A549 (cell line): ENCODE results near the gene ANXA2.

Source experiments
- POLR2A ChIP-seq: IDR thresholded peaks from 2 replicates; pipeline ENCODE4 v1.6.1; 2012; ENCODE audit warnings: mild to moderate bottlenecking, low read length
- TF ChIP-seq, protein P1 (sequence below): fragments of 450-650 bp; IDR thresholded peaks from 2 replicates; pipeline ENCODE4 v1.6.1; 2014; ENCODE audit warnings: antibody characterized with exemption
- TF ChIP-seq, protein P2 (sequence below): fragments of 250-450 bp; sonication (Bioruptor Pico); IDR thresholded peaks from 2 replicates; pipeline ENCODE4 v1.5.0; 2020; ENCODE audit warnings: low read depth, mild to moderate bottlenecking, moderate library complexity
- TF ChIP-seq, protein P3 (sequence below): fragments of >200 bp; sonication (Bioruptor Twin); formaldehyde crosslinking; IDR thresholded peaks from 3 replicates; pipeline ENCODE4 v1.5.1; 2016

DNA sequence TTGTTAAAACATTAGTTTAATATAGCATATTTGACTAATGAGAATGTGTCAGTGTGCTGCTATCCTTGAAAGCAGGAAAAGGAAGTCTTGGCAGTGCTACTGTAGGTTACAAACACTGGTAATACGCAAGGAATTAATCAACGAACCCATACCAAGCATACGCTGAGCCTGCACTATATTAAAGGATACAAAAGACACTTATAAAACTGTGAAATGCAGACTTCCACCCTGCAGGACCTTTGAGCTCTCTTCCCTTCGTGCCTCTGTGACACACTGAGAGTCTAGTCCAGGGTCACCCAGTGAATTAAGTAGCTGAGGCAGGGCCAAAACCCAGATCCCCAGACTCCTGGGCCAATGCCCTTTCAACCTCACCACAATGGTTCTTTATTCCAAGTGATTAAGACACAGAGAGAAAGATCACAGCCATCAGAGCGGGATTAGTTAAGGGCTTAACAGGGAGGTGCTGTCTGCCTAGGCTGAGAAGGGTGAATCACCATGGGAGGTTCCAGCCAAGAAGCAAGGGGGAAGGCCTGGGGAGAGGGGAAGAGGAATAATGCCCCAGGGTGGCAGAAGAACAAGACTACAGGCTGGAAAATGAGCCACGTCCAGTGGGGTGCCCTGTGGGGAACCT lies 6.8 kb downstream of the ANXA2 start:
- TF ChIP-seq, protein P1, sequence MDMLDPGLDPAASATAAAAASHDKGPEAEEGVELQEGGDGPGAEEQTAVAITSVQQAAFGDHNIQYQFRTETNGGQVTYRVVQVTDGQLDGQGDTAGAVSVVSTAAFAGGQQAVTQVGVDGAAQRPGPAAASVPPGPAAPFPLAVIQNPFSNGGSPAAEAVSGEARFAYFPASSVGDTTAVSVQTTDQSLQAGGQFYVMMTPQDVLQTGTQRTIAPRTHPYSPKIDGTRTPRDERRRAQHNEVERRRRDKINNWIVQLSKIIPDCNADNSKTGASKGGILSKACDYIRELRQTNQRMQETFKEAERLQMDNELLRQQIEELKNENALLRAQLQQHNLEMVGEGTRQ: no peak
- no peak for TF ChIP-seq POLR2A
- TF ChIP-seq, protein P2, sequence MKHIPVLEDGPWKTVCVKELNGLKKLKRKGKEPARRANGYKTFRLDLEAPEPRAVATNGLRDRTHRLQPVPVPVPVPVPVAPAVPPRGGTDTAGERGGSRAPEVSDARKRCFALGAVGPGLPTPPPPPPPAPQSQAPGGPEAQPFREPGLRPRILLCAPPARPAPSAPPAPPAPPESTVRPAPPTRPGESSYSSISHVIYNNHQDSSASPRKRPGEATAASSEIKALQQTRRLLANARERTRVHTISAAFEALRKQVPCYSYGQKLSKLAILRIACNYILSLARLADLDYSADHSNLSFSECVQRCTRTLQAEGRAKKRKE (CRISPR knock-in tag): 0 out of 2 replicates have a peak, but pooled peaks have one; percentile 20
- TF ChIP-seq, protein P3, sequence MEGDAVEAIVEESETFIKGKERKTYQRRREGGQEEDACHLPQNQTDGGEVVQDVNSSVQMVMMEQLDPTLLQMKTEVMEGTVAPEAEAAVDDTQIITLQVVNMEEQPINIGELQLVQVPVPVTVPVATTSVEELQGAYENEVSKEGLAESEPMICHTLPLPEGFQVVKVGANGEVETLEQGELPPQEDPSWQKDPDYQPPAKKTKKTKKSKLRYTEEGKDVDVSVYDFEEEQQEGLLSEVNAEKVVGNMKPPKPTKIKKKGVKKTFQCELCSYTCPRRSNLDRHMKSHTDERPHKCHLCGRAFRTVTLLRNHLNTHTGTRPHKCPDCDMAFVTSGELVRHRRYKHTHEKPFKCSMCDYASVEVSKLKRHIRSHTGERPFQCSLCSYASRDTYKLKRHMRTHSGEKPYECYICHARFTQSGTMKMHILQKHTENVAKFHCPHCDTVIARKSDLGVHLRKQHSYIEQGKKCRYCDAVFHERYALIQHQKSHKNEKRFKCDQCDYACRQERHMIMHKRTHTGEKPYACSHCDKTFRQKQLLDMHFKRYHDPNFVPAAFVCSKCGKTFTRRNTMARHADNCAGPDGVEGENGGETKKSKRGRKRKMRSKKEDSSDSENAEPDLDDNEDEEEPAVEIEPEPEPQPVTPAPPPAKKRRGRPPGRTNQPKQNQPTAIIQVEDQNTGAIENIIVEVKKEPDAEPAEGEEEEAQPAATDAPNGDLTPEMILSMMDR: peak; percentile 30; the same call in 1 of the 3 replicates
